Mononuclear cell (primary cell): ENCODE data around the gene TSEN34. TPM values are rescaled to one million over a fixed set of nuclear protein-coding genes. Genes with fewer than 3 reads are reported as not detected.
"Not testable (repeated sequence)": the region's sequence is repeated elsewhere in the genome, so short reads cannot be mapped to it uniquely, and the experiment has no call there.

ENCODE experiments used
- H3K27me3 ChIP-seq: 2 replicates; pipeline ENCODE4 v1.6.0; 2011; ENCODE audit warnings: low read length, control low read depth; ENCODE audit not compliant: insufficient read depth
- H3K4me1 ChIP-seq: 2 replicates; pipeline ENCODE4 v1.5.1; 2011; ENCODE audit warnings: mild to moderate bottlenecking, low read length, control low read depth; ENCODE audit not compliant: insufficient read depth
- H3K4me3 ChIP-seq: 2 replicates; pipeline ENCODE4 v1.5.1; 2011; ENCODE audit warnings: mild to moderate bottlenecking, low read length, moderate library complexity
- H3K9me3 ChIP-seq: 2 replicates; pipeline ENCODE4 v1.5.1; 2011; ENCODE audit warnings: low read depth, mild to moderate bottlenecking, control low read depth, low read length
- total RNA-seq: library from RNA; depleted of rRNA; stranded (reverse); fragments of >200 nt; gene quantifications from one replicate; pipeline ENCODE4 v1.2.3, GENCODE V29; 2012

The TSEN34 gene
- total RNA-seq, 1 donor, result 15.5 TPM

DNA sequence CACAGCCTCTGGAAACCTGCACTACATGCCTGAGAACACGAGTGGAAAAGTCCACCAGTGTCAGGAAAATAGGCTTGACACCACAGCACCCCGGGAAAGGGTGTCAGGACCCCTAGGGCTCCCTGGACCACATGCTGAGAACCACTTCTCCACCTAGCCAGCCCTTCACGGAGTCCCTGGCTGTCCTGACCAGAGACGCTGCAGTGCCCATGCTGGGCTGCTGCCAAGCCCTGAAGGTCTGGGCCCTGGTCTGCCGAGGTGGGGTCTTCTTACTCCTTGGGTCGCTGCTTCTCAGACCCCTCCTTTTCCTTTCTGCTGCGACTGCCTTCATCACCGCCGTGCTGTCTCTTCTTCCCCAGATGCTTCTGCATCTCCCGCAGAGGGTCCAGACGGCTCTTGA is 34.6 kb upstream of the TSEN34 start:
- Histone ChIP-seq H3K27me3 (no peaks in the 10 kb centered on the region), H3K9me3 (no peaks in the 10 kb centered on the region), H3K4me1 (peaks cover 29% of the 10 kb centered on the region), H3K4me3 (no peak overlapping the region)

DNA sequence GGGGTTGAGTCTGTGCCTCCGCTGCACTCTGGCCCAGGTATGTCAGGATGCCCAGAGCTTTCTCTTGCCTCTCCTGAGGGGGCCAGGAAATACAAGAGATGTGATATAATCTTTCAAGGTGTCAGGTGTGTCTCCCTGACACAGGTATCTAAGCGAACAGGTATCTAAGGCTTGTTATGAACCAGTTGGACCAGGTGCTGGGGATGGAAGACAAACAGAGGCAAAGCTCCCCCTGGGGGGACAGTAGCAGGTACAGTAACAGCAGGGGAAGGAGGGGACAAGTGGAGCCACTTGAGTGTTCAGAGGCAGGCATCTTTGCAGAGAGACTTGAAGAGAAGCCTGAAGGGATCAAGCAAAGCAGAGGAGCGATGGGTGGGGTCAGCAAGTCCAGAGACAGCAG is 34.2 kb upstream of the TSEN34 start:
- no peak overlapping the region for H3K4me3 ChIP-seq
- no peaks in the 10 kb centered on the region for H3K9me3 ChIP-seq
- no peaks in the 10 kb centered on the region for H3K27me3 ChIP-seq
- H3K4me1 ChIP-seq, result peaks cover 33% of the 10 kb centered on the region

DNA sequence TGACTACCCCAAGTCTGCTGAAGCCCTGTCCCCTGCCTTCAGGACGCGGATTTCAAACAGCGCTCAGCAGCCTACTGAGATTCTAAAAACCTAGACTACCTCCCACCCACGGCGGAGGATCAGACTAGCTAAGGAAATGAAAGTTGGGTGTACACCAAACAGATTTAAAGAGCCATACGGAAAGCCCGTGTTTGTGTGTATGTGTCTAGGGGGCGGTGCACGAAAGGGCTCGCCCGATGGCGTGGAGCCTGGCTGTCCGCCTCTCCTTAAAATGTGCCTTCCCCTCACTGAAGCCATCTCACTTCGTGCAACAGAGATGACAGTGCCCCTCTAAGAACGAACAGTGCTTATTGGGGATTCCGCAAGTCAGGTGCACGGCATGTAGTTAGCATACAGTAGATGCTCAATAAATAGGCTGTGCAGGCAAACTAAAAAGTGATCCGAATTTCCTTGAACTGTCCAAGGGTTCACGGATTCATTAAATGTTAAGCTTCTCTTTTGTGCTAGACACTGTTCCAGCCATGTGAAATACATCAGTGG is 32.2 kb upstream of the TSEN34 start:
- Histone ChIP-seq H3K4me3 (peak overlapping the region; percentile 67), H3K27me3 (no peaks in the 10 kb centered on the region), H3K9me3 (no peaks in the 10 kb centered on the region), H3K4me1 (peaks cover 50% of the 10 kb centered on the region)

DNA sequence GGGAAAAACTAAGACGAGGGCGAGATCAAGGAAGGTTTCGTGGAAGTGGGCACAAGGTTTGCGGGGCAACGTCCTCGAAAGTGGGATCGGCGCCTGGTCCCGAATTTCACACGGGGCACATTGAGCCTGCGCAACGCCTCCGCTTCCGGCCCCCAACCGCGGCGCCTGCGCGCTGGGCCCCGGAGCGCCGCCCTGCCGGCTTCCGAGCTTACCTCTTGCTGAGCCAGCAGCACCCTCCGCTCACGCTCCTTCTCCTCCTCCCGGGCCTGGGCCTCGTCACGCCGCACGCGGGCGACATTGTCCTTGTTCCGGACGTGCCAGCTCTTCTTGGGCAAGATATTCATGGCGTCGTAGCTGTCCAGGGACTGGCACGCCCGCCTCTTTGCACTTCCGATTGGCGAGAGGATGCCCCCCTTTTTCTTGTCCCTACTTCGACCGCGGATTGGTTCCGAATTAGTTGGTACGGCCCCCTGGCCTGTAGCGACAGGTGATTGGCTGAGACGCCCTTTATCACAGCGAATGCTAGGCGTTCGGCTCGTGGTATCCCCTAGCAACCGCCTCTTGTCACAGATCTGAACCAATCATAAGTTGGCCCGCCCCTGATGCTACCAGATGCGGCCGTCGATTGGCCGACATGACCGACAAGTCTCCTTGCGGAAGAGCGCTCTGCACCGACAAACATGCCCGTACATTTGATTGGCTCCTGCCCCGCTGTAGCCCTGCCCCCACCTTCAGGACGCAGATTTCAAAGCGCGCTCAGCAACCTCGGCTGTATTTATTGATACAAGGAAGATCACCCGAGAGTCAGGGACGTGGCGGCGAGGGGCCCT is 31.5 kb upstream of the TSEN34 start, which contains the start of gene LENG1:
TSS of gene LENG1 (minus strand) at position 370 of the 830 bp plus-strand sequence. CDS start at position 344, 26 bp downstream.
- Histone ChIP-seq H3K27me3 (no peaks in the 10 kb centered on the region), H3K4me3 (peak within 1 kb of the TSS; percentile 67), H3K9me3 (no peaks in the 10 kb centered on the region), H3K4me1 (peaks cover 57% of the 10 kb centered on the region)

DNA sequence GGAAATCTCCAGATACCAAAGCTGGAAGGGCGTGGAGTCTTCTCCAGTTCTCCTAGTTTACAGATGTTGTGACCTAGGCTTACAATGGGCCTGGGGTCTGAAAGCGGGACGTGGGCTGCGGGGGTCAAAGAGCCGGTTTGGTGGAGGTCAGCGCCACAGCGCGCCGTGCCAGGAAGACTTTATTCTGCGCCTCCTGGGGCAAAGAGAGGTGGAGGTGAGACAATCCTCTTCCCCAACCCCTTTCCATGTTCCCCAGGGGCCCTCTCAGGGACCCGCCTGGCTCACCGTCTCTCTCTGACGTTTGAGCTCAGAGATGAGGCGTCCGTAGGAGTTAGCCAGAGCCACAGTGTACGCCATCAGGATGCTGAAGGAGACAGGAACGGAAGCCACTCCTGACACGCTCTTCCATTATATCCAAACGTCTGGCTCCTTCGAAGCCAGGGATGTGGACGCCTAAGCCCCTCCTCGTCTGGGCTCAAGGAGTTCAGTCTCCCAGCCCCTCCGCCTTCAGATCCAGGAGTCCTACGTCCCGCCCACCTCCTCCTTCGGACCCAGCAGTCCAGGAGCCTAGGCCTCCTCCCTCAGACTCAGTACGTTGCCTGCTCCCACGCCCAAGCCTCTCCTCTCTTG is 30.8 kb upstream of the TSEN34 start:
- H3K27me3 ChIP-seq, result no peaks in the 10 kb centered on the region
- H3K9me3 ChIP-seq, result no peaks in the 10 kb centered on the region
- peak overlapping the region; percentile 42 for H3K4me3 ChIP-seq
- peaks cover 63% of the 10 kb centered on the region for H3K4me1 ChIP-seq

DNA sequence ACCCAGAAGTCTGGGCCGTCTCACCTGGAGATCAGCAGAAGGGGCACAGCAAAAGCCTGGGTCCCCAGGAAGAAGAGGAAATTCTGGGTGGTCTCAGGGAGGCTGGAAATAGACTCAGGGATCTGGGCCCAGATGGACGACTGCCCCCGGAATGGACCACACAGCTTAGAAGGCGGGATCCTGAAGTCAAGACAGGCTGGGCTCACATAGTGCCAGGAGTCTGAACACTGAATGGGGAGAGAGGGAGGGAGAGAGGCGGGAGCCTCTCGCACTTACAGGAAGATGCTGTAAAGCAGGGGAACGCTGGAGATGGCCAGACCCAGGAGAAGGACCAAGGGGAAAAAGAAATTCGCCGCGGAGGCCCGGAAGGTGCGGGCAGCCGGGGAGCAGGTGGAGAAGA is 30.3 kb upstream of the TSEN34 start:
- peaks cover 63% of the 10 kb centered on the region for H3K4me1 ChIP-seq
- H3K4me3 ChIP-seq, result no peak overlapping the region
- no peaks in the 10 kb centered on the region for H3K27me3 ChIP-seq

DNA sequence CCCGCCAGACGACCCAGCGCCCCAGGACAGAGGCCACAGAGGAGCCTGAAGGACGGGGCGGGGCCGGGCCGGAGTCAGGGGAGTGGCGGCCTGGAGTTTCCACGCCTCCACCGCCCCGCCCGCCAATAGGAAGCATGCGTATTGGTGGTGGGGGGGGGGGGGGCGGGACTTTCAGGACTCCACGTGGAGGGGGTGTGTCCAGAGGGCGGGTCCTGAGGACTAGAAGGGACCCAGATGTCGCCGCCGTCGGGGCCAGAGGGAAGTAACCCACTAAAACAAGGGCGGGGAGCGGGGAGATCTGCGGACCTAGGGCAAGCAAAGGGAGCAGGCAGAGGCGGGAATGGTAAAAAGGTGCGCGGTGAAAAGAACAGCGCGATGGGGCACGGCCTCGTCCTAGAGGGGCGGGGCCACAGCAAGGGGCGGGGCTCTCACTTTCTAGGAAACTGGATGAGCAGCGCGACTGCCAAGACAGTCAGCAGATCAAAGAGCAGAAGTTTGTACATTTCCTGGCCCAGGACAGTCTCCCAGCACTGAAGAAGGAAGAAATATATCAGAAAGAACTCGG is 28.8 kb upstream of the TSEN34 start:
- Histone ChIP-seq H3K9me3 (no peaks in the 10 kb centered on the region), H3K27me3 (no peaks in the 10 kb centered on the region), H3K4me3 (peak overlapping the region; percentile 15), H3K4me1 (peaks cover 63% of the 10 kb centered on the region)

More for the DNA sequence above, 30.3 kb upstream of the TSEN34 start:
- H3K9me3 ChIP-seq, result no peaks in the 10 kb centered on the region

DNA sequence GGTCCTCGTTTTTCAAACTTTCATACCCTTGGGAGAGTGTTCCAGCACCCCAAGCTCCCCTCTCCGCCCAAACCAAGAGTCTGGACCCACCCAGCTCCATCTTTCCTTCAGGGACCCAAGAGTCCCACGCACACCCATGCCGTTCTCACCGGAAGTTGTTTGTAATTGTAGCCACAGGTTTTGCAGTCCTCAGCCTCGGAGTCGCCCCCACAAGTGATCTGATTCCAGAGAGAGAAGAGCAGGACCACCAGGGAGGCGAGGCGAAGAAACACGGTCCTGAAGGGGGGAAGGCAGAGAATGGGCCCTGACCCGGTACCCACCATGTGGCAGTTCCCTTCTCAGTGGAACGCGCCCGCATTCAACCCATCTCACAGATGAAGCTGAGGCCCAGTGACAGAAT is 28.2 kb upstream of the TSEN34 start:
- Histone ChIP-seq H3K27me3 (no peaks in the 10 kb centered on the region), H3K4me3 (peak overlapping the region; percentile 15), H3K9me3 (no peaks in the 10 kb centered on the region), H3K4me1 (peaks cover 63% of the 10 kb centered on the region)

DNA sequence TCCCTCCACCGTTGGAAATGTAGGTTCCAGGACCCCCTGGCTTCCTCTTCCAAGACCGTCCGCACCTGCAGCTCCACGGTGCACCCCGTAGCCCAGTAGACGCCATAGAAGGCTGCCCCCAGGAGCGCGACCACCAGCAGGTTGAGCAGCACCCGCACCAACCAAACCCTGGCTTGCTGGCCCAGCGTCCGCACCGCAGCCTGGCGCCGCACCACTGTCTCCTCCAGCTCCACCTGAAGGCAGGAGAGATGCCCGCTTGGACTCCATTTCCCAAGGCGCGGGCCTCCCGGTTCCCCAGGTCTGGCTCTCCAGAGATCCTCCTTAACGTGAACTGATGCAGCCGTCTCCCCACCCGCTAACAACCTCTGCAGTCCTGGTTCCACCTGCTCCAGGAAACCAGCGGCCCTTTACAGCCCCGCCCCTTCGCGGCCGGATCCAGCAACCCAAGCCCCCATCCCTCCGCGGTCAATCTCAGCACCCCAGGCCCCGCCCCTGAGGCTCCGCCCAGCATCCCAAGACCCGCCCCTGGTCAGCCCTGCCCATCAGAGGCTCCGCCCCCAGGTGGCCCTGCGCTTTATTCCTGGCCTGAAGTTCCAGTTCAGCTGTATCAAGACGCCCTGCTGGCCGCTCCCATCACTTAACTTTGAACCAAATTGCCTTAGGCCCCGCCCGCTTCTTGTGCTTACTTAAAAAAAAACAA is 26.6 kb upstream of the TSEN34 start:
- peaks cover 57% of the 10 kb centered on the region for H3K4me1 ChIP-seq
- H3K4me3 ChIP-seq, result no peak overlapping the region
- no peaks in the 10 kb centered on the region for H3K9me3 ChIP-seq

DNA sequence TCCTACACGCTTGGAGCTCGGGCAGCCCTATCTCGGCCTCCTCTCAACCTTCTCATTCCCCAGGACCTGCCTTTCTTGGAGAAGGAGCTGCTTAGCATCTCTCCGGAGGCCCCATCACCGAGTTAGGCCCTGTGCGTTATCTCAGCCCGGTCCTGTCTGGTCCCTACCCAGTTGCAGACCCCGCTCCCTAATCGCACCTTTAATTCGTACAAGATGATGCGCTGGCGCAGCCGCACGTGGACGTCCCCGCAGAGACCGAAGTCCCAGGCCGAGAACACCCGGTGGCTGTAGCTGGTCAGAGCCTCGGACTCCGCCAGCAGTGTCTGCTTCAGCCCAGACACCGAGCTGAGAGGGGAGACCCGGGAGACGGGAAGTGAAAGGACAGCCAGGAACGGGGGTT is 25.9 kb upstream of the TSEN34 start:
- Histone ChIP-seq H3K4me1 (peaks cover 54% of the 10 kb centered on the region), H3K4me3 (no peak overlapping the region), H3K27me3 (no peaks in the 10 kb centered on the region), H3K9me3 (no peaks in the 10 kb centered on the region)

More for the DNA sequence above, 26.6 kb upstream of the TSEN34 start:
- H3K27me3 ChIP-seq, result no peaks in the 10 kb centered on the region

DNA sequence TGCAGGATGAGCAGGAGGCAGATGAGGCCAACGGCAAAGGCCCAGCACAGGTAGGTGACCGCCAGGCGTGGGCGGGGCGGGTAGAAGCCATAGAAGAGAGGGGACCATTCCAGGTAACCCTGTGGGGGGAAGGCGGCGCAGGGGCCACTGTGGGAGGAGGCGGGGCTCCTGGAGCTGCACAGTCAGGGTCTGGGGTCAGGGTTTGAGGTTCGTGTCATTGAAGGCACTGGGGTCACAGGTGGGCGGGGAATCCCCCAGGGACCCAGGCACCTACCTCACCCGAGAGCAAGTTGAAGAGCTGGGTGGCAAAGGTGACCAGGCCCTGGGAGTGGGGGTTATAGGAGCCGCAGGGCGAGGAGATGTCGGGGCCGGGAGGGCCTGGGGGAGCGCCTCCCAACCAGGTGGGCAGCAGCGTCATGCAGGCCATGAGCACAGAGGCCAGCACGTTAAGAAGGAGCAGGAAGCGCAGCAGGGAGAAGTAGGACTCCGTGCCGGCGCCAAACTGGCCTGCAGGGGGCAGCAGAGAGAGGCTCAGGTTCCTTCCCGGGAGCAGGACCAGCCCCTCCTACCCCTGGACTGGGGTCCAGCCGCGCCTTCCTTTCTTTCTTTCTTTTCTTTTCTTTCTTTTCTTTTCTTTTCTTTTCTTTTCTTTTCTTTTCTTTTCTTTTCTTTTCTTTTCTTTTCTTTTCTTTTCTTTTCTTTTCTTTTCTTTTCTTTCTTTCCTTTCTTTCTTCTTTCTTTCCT is 22.8 kb upstream of the TSEN34 start:
- Histone ChIP-seq H3K4me1 (peaks cover 32% of the 10 kb centered on the region), H3K9me3 (no peaks in the 10 kb centered on the region), H3K27me3 (no peaks in the 10 kb centered on the region), H3K4me3 (no peak overlapping the region)

DNA sequence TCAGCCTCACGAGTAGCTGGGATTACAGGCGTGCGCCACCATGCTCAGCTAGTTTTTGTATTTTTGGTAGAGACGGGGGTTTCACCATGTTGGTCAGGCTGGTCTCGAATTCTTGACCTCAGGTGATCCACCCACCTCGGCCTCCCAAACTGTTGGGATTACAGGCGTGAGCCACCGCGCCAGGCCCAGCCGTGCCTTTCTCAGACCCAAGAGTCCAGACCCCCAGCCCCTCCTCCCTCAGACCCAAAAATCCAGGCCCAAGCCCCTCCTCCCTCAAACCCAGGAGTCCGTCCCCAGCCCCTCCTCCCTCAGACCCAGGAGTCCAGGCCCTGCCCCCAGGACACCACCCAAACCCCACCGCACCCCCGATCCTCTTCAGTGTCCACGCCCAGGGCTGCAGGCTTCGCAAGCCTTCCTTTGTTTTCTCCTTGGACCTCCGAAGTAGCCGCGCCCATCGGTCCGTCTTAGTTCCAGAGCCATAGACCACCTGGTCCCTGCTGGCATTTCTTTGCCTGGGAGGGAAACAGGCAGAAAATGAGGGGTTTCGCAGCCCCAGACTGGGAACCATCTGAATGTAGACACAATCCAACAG is 21.9 kb upstream of the TSEN34 start:
- Histone ChIP-seq H3K4me3 (no peak overlapping the region), H3K9me3 (no peaks in the 10 kb centered on the region), H3K27me3 (no peaks in the 10 kb centered on the region), H3K4me1 (peaks cover 28% of the 10 kb centered on the region)

DNA sequence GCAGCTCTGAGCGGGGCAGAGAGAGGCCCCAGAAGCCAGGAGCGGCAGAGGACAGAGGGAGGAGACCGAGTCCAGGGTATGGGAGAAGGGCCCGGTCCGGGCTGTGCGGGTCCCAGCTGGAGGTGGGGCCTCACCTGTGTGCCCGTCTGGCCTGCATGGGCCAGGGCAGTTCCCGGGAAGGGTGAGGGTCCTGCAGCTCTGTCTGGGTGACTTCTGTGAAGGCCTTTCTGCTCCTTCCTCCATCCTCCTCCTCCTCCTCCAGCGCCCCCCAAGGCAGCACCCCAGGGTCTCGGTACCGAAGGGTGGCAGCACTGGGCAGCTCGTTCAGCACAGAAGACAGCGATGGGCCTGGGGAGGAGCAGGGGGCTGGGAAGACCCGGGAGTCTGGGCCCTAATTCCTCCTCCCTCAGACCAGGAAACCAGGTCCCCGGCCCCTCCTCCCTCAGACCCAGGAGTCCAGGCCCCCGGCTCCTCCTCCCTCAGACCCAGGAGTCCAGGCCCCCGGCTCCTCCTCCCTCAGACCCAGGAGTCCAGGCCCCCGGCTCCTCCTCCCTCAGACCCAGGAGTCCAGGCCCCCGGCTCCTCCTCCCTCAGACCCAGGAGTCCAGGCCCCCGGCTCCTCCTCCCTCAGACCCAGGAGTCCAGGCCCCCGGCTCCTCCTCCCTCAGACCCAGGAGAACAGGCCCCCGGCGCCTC is 19.2 kb upstream of the TSEN34 start:
- H3K4me3 ChIP-seq, H3K9me3 ChIP-seq: not testable (repeated sequence)
- peaks cover 19% of the 10 kb centered on the region for H3K4me1 ChIP-seq

More for the DNA sequence above, 19.2 kb upstream of the TSEN34 start:
- not testable (repeated sequence) for H3K27me3 ChIP-seq
